GM20000 (cell line): ENCODE results near the gene SDR42E2.
"Not testable (repeated sequence)": the region's sequence is repeated elsewhere in the genome, so short reads cannot be mapped to it uniquely, and the experiment has no call there.

Experiments
- DNase-seq: peaks from one replicate; pipeline ENCODE4 v3.0.0; 2012; ENCODE audit warnings: low spot score
- TF ChIP-seq, protein P1 (sequence below): IDR thresholded peaks from 2 replicates; pipeline ENCODE4 v1.5.1; 2012; ENCODE audit warnings: mild to moderate bottlenecking, control low read depth; ENCODE audit errors: extremely low read depth, missing control alignments

The SDR42E2 gene

DNA sequence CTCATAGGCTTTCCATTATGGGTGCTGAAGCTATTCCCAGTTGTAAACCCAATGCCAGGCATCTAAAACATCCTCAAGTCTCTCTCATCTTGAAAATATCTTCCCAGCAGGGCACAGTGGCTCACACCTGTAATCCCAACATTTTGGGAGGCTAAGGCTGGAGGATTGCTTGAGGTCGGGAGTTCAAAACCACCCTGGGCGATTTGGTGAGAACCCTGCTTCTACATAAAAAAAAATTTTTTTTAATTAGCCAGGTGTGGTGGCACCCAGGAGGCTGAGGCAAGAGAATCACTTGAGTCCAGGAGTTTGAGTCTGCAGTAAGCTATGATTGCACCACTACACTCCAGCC, 30.7 kb downstream of the SDR42E2 start:
- TF ChIP-seq, protein P1, sequence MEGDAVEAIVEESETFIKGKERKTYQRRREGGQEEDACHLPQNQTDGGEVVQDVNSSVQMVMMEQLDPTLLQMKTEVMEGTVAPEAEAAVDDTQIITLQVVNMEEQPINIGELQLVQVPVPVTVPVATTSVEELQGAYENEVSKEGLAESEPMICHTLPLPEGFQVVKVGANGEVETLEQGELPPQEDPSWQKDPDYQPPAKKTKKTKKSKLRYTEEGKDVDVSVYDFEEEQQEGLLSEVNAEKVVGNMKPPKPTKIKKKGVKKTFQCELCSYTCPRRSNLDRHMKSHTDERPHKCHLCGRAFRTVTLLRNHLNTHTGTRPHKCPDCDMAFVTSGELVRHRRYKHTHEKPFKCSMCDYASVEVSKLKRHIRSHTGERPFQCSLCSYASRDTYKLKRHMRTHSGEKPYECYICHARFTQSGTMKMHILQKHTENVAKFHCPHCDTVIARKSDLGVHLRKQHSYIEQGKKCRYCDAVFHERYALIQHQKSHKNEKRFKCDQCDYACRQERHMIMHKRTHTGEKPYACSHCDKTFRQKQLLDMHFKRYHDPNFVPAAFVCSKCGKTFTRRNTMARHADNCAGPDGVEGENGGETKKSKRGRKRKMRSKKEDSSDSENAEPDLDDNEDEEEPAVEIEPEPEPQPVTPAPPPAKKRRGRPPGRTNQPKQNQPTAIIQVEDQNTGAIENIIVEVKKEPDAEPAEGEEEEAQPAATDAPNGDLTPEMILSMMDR, result no peak
- DNase-seq, result no peak

DNA sequence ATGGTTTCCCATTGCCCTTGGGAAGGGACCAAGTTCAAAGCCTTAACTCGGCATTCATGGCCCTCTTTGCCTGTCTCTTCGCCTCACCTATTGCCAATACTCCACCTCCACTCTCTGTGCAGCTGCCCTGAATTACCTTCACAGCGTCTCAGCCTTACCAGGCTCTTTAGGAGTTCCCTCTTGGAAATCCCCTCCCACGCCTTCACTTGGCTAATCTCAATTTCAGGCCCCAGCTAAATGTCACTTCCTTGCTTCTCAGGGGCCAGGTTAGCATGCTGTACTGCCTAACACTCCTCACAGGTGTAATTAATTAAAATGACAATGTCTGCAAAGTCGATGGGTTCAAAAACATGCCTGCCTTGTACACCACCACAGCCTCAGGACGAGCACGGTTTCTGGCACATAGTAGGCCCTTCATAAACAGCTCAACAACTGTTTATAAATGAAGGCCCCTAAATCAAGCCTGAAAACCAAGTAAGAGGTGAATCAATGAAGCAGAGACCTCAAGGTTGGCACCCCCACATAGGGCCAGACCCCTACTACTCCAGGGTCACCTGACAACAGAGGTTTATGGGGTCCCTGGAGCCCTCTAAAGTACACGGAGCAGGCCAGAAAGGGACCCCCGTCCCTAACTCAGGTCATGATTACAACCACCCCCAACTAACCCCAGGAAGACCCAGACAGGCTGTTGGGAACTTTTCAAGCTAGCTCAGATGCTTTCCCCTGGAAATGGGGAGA, 32.6 kb downstream of the SDR42E2 start:
- TF ChIP-seq, protein P1, result no peak
- DNase-seq, result no peak

DNA sequence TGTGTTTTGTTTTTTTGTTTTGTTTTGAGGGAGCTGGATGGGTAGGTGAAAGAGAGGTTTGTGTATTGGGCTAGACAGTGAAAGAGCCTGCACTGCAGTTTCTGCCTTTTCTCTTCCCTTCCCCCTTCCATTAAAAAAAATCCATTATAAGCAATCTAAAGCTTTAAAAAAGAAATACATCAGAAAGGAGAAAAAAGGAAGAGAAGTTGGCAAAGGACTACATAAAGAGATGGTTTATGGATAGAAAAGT, 33.1 kb downstream of the SDR42E2 start:
- no peak for DNase-seq
- TF ChIP-seq, protein P1, result no peak

- TF ChIP-seq, protein P1, result peak; percentile 86
- peak; percentile 70 for DNase-seq
Measured at GRCh38 chr16:22195695-22196558, 33.6 kb downstream of the SDR42E2 start.

- not testable (repeated sequence) for DNase-seq
Measured at GRCh38 chr16:22196559-22197168, 34.4 kb downstream of the SDR42E2 start.

- peak; percentile 32 for DNase-seq
Measured at GRCh38 chr16:22198547-22199293, 36.4 kb downstream of the SDR42E2 start.

DNA sequence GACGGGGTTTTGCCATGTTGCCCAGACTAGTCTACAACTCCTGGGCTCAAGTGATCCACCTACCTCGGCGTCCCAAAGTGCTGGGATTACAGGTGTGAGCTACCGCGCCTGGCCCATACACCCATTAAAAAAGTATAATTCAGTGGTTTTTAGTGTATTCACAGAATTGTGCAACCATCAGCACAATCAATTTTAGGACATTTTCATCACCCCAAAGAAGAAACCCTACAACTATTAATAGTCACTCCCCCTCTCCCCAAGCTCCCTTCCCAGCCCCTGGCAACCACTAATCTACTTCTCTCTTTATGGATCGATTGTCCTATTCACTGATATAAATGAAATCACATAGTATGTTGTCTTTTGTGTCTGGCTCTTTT, 39.9 kb downstream of the SDR42E2 start:
- DNase-seq, result no peak
- TF ChIP-seq, protein P1, result no peak

More at GRCh38 chr16:22198547-22199293, 36.4 kb downstream of the SDR42E2 start:
- TF ChIP-seq, protein P1, result peak; percentile 11
